Thyroid gland (tissue), 4 donors: ENCODE data around the gene FAM20B.

Experiments
- POLR2A ChIP-seq, 2 donors: fragments of 450-650 bp; IDR thresholded peaks; one replicate each; pipeline ENCODE4 v1.6.1; 2017; ENCODE audit warnings: antibody characterized with exemption in 2 of 2, mild to moderate bottlenecking in 2 of 2, moderate library complexity in 1 of 2
- TF ChIP-seq, protein P1 (sequence below), 6 experiments: fragments of 200-600 bp in 3 of 6; fragments of 450-650 bp in 3 of 6; sonication (generic) in 3 of 6; IDR thresholded peaks; one replicate each; pipeline ENCODE4 v1.5.1; 2016 to 2019; ENCODE audit warnings: antibody characterized with exemption in 6 of 6, mild to moderate bottlenecking in 2 of 6, inconsistent platforms in 1 of 6, moderate library complexity in 1 of 6

DNA sequence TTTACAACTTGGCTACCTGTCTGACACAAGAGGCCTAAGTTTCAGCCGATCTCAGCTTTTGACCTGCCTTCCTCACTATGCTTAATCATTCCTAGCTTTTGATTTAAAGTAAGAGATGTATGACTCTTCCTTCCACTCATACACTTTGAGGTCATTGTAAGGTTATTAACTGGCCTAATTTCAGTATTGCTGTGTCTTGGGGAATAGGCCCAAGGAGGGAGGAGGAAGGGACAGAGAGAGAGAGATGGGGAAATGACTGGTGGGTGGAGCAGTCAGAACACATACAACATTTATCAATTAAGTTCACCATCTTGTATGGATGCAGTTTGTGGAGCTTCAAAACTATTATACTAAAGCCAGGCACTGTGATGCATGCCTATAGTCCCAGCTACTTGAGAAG lies 28.3 kb upstream of the FAM20B start:
- TF ChIP-seq, protein P1, sequence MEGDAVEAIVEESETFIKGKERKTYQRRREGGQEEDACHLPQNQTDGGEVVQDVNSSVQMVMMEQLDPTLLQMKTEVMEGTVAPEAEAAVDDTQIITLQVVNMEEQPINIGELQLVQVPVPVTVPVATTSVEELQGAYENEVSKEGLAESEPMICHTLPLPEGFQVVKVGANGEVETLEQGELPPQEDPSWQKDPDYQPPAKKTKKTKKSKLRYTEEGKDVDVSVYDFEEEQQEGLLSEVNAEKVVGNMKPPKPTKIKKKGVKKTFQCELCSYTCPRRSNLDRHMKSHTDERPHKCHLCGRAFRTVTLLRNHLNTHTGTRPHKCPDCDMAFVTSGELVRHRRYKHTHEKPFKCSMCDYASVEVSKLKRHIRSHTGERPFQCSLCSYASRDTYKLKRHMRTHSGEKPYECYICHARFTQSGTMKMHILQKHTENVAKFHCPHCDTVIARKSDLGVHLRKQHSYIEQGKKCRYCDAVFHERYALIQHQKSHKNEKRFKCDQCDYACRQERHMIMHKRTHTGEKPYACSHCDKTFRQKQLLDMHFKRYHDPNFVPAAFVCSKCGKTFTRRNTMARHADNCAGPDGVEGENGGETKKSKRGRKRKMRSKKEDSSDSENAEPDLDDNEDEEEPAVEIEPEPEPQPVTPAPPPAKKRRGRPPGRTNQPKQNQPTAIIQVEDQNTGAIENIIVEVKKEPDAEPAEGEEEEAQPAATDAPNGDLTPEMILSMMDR (IDR thresholded peaks at IDR 0.05): no peak
- no peak for TF ChIP-seq POLR2A (IDR thresholded peaks at IDR 0.05)
